Measurements from ENCODE around the gene BCL2L1. TPM values are rescaled to one million over a fixed set of nuclear protein-coding genes. Genes with fewer than 3 reads are reported as not detected.
"Not testable (repeated sequence)": the region's sequence is repeated elsewhere in the genome, so short reads cannot be mapped to it uniquely, and the experiment has no call there.

BCL2L1 gene
- total and polyA plus RNA-seq, 2 experiments from 2014 or later: 56.3 to 83.8 TPM

DNA sequence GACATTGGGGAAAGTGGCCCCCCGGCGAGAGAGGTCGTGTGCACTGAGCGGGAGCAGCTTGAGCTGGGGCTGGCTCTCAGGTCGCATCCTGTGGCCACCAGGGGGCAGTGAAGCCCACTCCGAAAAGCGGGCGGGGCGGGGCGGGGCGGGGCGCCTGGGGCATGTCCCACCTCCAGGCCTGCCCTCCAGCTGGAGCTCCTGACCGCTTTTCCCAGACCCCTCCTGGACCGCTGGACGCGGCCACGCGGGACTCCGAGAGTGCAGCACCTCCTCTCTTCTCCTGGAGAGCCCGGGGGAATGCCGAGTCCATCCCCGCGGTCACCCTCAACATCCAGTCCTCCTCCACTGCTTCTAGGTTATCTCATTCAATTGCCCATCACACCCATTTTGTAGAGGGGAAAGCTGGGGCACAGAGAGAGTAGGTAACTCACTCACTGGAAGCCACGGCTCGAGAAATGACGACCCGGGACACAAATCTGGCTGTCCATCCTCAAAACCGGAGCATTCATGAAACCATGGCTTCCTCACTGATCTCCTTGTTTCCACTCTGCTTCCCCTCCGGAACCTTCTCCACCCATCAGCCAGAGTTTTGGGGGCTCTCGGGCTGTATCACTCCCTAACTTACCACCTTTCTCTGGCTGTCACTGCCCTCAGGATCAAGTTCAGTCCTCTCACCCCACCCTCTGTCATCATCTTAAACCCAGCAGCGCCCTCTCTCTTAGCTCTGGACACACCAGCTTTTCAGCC lies 60.9 kb downstream of the BCL2L1 start:
- peak overlapping the region; percentile 59 for H3K27ac ChIP-seq
- peaks cover 12% of the 10 kb centered on the region; the same call in 1 of the 2 replicates for H3F3A ChIP-seq (ENCODE audit: insufficient read depth)
- H3K4me2 ChIP-seq (ENCODE audit: unreplicated experiment): peak overlapping the region; percentile 88
- peak; percentile 86 for DNase-seq
- H2AFZ ChIP-seq: peak overlapping the region; percentile 81
- H3K4me1 ChIP-seq (ENCODE audit: insufficient read depth): 0 out of 2 replicates have a peak, but pooled peaks cover 9% of the 10 kb centered on the region
- in situ Hi-C loops (cut with MboI): loop anchor here (10.0 kb wide), 1 partner anchor 63 kb away; the partner anchor contains the start of gene BCL2L1
- H3K9ac ChIP-seq: peak overlapping the region; percentile 74
- no peaks in the 10 kb centered on the region; the same call in 1 of the 2 replicates for H3K36me3 ChIP-seq (ENCODE audit: low read depth)
- no peaks in the 10 kb centered on the region for H3K9me3 ChIP-seq (ENCODE audit: low read depth)
- H3K79me2 ChIP-seq (ENCODE audit: insufficient read depth): peaks cover 10% of the 10 kb centered on the region
- no peaks in the 10 kb centered on the region for H3K9me2 ChIP-seq (ENCODE audit: insufficient read depth)
- peak overlapping the region; percentile 72 for H3K4me3 ChIP-seq
- H3K27me3 ChIP-seq (replicated peaks; ENCODE audit: insufficient read depth): no peaks in the 10 kb centered on the region
- TF ChIP-seq EZH2phosphoT487 (IDR thresholded peaks at IDR 0.05; ENCODE audit: insufficient read depth, low read depth) (no peak), EZH2 (IDR thresholded peaks at IDR 0.05; ENCODE audit: insufficient read depth, poor library complexity, severe bottlenecking) (no peak)
- WGBS, 2 experiments (ENCODE audit: low coverage in 1 of 2, low lambda C conversion rate in 2 of 2, missing lambda C conversion rate in 2 of 2): 1 to 6% methylated on average over 19 to 31 of the region's 31 CpGs
- no peaks in the 10 kb centered on the region for H4K20me1 ChIP-seq (ENCODE audit: insufficient read depth)

DNA sequence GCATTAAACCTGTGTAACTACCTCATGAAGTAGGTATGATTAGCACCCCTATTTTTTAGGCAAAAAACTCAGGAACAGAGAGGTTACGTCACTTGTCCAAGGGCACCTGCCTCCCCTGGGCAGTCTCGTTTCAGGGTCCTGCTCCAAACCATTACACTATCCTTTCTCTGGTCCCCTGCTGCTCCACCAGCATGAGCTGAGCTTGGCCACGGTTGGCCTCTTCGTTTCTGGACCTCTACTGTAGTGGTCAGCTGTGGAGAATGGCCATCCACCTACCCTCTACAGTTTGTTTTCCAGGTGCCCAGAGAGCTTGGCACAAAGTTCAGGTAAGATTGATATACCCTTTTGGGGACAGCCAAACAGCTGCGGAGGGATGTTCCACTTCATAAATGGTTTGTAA lies 68.1 kb downstream of the BCL2L1 start:
- Histone ChIP-seq H3K4me2 (ENCODE audit: unreplicated experiment) (no peak overlapping the region), H3K9ac (no peak overlapping the region), H3K9me3 (ENCODE audit: low read depth) (no peaks in the 10 kb centered on the region), H3K27me3 (replicated peaks; ENCODE audit: insufficient read depth) (no peaks in the 10 kb centered on the region), H3K4me3 (no peak overlapping the region), H3K9me2 (ENCODE audit: insufficient read depth) (no peaks in the 10 kb centered on the region), H2AFZ (no peak overlapping the region), H4K20me1 (ENCODE audit: insufficient read depth) (no peaks in the 10 kb centered on the region), H3K4me1 (ENCODE audit: insufficient read depth) (peaks cover 16% of the 10 kb centered on the region; the same call in 1 of the 2 replicates), H3K79me2 (ENCODE audit: insufficient read depth) (no peaks in the 10 kb centered on the region), H3F3A (ENCODE audit: insufficient read depth) (peaks cover 17% of the 10 kb centered on the region; the same call in 1 of the 2 replicates), H3K27ac (no peak overlapping the region), H3K36me3 (ENCODE audit: low read depth) (no peaks in the 10 kb centered on the region)
- in situ Hi-C loops (cut with MboI): no loop called here
- WGBS, 2 experiments (ENCODE audit: low coverage in 1 of 2, low lambda C conversion rate in 2 of 2, missing lambda C conversion rate in 2 of 2): 83 to 86% methylated on average over 5 of the region's 5 CpGs
- DNase-seq: no peak
- TF ChIP-seq EZH2phosphoT487 (IDR thresholded peaks at IDR 0.05; ENCODE audit: insufficient read depth, low read depth) (no peak), EZH2 (IDR thresholded peaks at IDR 0.05; ENCODE audit: insufficient read depth, poor library complexity, severe bottlenecking) (no peak)

DNA sequence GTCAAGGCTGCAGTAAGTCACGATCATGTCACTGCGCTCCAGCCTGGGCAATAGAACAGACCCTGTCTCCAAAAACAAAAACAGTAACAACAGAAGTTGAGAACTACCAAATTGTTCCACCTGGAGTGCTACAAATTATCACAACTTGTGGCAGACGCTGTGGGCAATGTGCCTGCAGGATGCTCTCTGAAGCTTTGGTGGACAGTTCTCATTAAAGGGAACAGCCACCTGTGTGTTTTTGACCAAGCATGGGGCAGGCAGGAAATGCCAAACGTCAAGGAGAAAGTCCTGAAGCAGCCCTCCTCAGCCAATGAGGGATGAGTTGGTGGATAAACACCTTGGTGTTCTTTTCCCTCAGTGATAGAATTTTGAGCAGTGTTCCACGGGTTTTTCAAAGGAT lies 69.1 kb downstream of the BCL2L1 start:
- Histone ChIP-seq H3K9me3 (ENCODE audit: low read depth) (no peaks in the 10 kb centered on the region), H3K79me2 (ENCODE audit: insufficient read depth) (no peaks in the 10 kb centered on the region), H4K20me1 (ENCODE audit: insufficient read depth) (no peaks in the 10 kb centered on the region), H3K27me3 (replicated peaks; ENCODE audit: insufficient read depth) (no peaks in the 10 kb centered on the region), H3K9ac (no peak overlapping the region), H3K36me3 (ENCODE audit: low read depth) (no peaks in the 10 kb centered on the region), H3K4me1 (ENCODE audit: insufficient read depth) (peaks cover 16% of the 10 kb centered on the region; the same call in 1 of the 2 replicates), H3F3A (ENCODE audit: insufficient read depth) (peaks cover 17% of the 10 kb centered on the region; the same call in 1 of the 2 replicates), H2AFZ (no peak overlapping the region), H3K4me2 (ENCODE audit: unreplicated experiment) (no peak overlapping the region), H3K27ac (no peak overlapping the region), H3K9me2 (ENCODE audit: insufficient read depth) (no peaks in the 10 kb centered on the region), H3K4me3 (no peak overlapping the region)
- TF ChIP-seq EZH2phosphoT487 (IDR thresholded peaks at IDR 0.05; ENCODE audit: insufficient read depth, low read depth) (no peak), EZH2 (IDR thresholded peaks at IDR 0.05; ENCODE audit: insufficient read depth, poor library complexity, severe bottlenecking) (no peak)
- no peak for DNase-seq
- in situ Hi-C loops (cut with MboI): no loop called here
- 23 to 24% methylated on average over 5 of the region's 5 CpGs for WGBS, 2 experiments (ENCODE audit: low coverage in 1 of 2, low lambda C conversion rate in 2 of 2, missing lambda C conversion rate in 2 of 2)

- peak overlapping the region; percentile 30 for H3K4me2 ChIP-seq (ENCODE audit: unreplicated experiment)
- no peak overlapping the region; the same call in 1 of the 2 replicates for H2AFZ ChIP-seq
- H3K9me3 ChIP-seq (ENCODE audit: low read depth): no peaks in the 10 kb centered on the region
- no peaks in the 10 kb centered on the region for H3K79me2 ChIP-seq (ENCODE audit: insufficient read depth)
- peaks cover 16% of the 10 kb centered on the region; the same call in 1 of the 2 replicates for H3K4me1 ChIP-seq (ENCODE audit: insufficient read depth)
- peak overlapping the region; percentile 34; the same call in 1 of the 2 replicates for H3K27ac ChIP-seq
- H3K4me3 ChIP-seq: peak overlapping the region; percentile 25; the same call in 1 of the 2 replicates
- H3K27me3 ChIP-seq (replicated peaks; ENCODE audit: insufficient read depth): no peaks in the 10 kb centered on the region
- H3K9me2 ChIP-seq (ENCODE audit: insufficient read depth): no peaks in the 10 kb centered on the region
- H3K9ac ChIP-seq: no peak overlapping the region
- H4K20me1 ChIP-seq (ENCODE audit: insufficient read depth): no peaks in the 10 kb centered on the region
- H3K36me3 ChIP-seq (ENCODE audit: low read depth): no peaks in the 10 kb centered on the region
- in situ Hi-C loops (cut with MboI): no loop called here
- DNase-seq: peak; percentile 79
- peaks cover 17% of the 10 kb centered on the region; the same call in 1 of the 2 replicates for H3F3A ChIP-seq (ENCODE audit: insufficient read depth)
- 2 to 3% methylated on average over 5 of the region's 5 CpGs for WGBS, 2 experiments (ENCODE audit: low coverage in 1 of 2, low lambda C conversion rate in 2 of 2, missing lambda C conversion rate in 2 of 2)
- TF ChIP-seq EZH2 (IDR thresholded peaks at IDR 0.05; ENCODE audit: insufficient read depth, poor library complexity, severe bottlenecking): no peak
- no peak for TF ChIP-seq EZH2phosphoT487 (IDR thresholded peaks at IDR 0.05; ENCODE audit: insufficient read depth, low read depth)
Observed at GRCh38 chr20:31652917-31653396, 69.7 kb downstream of the BCL2L1 start.

DNA sequence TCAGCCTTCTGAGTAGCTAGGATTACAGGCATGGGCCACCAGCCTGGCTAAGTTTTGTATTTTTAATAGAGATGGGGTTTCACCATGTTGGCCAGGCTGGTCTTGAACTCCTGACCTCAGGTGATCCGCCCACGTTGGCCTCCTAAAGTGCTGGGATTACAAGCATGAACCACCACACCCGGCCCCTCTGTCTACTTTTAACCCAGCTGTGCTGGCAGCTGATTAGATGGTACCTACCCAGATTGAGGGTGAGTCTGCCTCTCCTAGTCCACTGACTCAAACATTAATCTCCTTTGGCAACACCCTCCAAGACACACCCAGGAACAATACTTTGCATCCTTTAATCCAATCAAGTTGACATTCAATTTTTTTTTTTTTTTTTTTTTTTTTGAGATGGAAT lies 74.6 kb downstream of the BCL2L1 start:
- H3K9me3 ChIP-seq (ENCODE audit: low read depth); H3K4me3 ChIP-seq; in situ Hi-C loops (cut with MboI); H3K9me2 ChIP-seq (ENCODE audit: insufficient read depth); H3K4me1 ChIP-seq (ENCODE audit: insufficient read depth); H3K9ac ChIP-seq; H3K79me2 ChIP-seq (ENCODE audit: insufficient read depth); H2AFZ ChIP-seq; H3K27me3 ChIP-seq (replicated peaks; ENCODE audit: insufficient read depth); H4K20me1 ChIP-seq (ENCODE audit: insufficient read depth); H3K36me3 ChIP-seq (ENCODE audit: low read depth); DNase-seq; H3K27ac ChIP-seq; H3K4me2 ChIP-seq (ENCODE audit: unreplicated experiment): not testable (repeated sequence)
- H3F3A ChIP-seq (ENCODE audit: insufficient read depth): peaks cover 10% of the 10 kb centered on the region; the same call in 1 of the 2 replicates
- WGBS, 2 experiments (ENCODE audit: low coverage in 1 of 2, low lambda C conversion rate in 2 of 2, missing lambda C conversion rate in 2 of 2): 72 to 81% methylated on average over 3 of the region's 3 CpGs
